SK-N-MC (cell line): ENCODE results near the gene SMPD3.

ENCODE experiments used
- EZH2 ChIP-seq: fragments of 200-600 bp; sonication (generic); IDR thresholded peaks from one replicate; pipeline ENCODE4 v1.6.1; 2017; ENCODE audit warnings: antibody characterized with exemption
- FOXP2 ChIP-seq: optimal IDR thresholded peaks from 2 replicates; pipeline ENCODE3; 2011; ENCODE audit warnings: mild to moderate bottlenecking, moderate library complexity; ENCODE audit not compliant: insufficient read depth; ENCODE audit errors: extremely low read length, control extremely low read depth

- TF ChIP-seq FOXP2, result no peak
- no peak for TF ChIP-seq EZH2
Measured at GRCh38 chr16:68447653-68448359, 502 bp downstream of the SMPD3 start.
